ENCODE measurements around the gene AP2A1. TPM values are rescaled to one million over a fixed set of nuclear protein-coding genes. Genes with fewer than 3 reads are reported as not detected.
A peak's percentile ranks its signal among the peaks of the same experiment; 100 is the strongest.

Gene AP2A1
- total RNA-seq, 1 donor from 2014 or later: 39.2 TPM

- DNase-seq (ENCODE audit: low spot score): no peak
Observed at GRCh38 chr19:49792829-49793560, 26.2 kb downstream of the AP2A1 start.

- no peak for DNase-seq (ENCODE audit: low spot score)
Observed at GRCh38 chr19:49793561-49793840, 26.7 kb downstream of the AP2A1 start.

GRCh38 chr19:49795615-49796014 is 28.8 kb downstream of the AP2A1 start:
- DNase-seq (ENCODE audit: low spot score): no peak

GRCh38 chr19:49798574-49798973 is 31.8 kb downstream of the AP2A1 start:
- DNase-seq (ENCODE audit: low spot score): no peak

- DNase-seq (ENCODE audit: low spot score): no peak
Observed at GRCh38 chr19:49799271-49799797, 32.5 kb downstream of the AP2A1 start.

GRCh38 chr19:49799798-49800376 is 33.1 kb downstream of the AP2A1 start:
- DNase-seq (ENCODE audit: low spot score): no peak

- no peak for DNase-seq (ENCODE audit: low spot score)
Observed at GRCh38 chr19:49800771-49801170, 34.0 kb downstream of the AP2A1 start.

- no peak for DNase-seq (ENCODE audit: low spot score)
Observed at GRCh38 chr19:49801401-49801888, 34.6 kb downstream of the AP2A1 start.

- DNase-seq (ENCODE audit: low spot score): peak; percentile 96
Observed at GRCh38 chr19:49801966-49802661, 35.3 kb downstream of the AP2A1 start.

GRCh38 chr19:49802836-49803528 is 36.2 kb downstream of the AP2A1 start:
- DNase-seq (ENCODE audit: low spot score): no peak

GRCh38 chr19:49803529-49803856 is 36.7 kb downstream of the AP2A1 start:
- DNase-seq (ENCODE audit: low spot score): no peak

- DNase-seq (ENCODE audit: low spot score): no peak
Observed at GRCh38 chr19:49805822-49806619, 39.2 kb downstream of the AP2A1 start.

- no peak for DNase-seq (ENCODE audit: low spot score)
Observed at GRCh38 chr19:49806620-49806959, 39.8 kb downstream of the AP2A1 start.

- no peak for DNase-seq (ENCODE audit: low spot score)
Observed at GRCh38 chr19:49807058-49807903, 40.5 kb downstream of the AP2A1 start.

GRCh38 chr19:49807904-49808675 is 41.3 kb downstream of the AP2A1 start:
- no peak for DNase-seq (ENCODE audit: low spot score)

- DNase-seq (ENCODE audit: low spot score): peak; percentile 89
Observed at GRCh38 chr19:49808711-49809159, 41.9 kb downstream of the AP2A1 start.

- DNase-seq (ENCODE audit: low spot score): peak; percentile 34
Observed at GRCh38 chr19:49809160-49809940, 42.5 kb downstream of the AP2A1 start.

- DNase-seq (ENCODE audit: low spot score): no peak
Observed at GRCh38 chr19:49809941-49810389, 43.2 kb downstream of the AP2A1 start.

- no peak for DNase-seq (ENCODE audit: low spot score)
Observed at GRCh38 chr19:49811328-49811727, 44.5 kb downstream of the AP2A1 start.

Measured in umbilical cord (tissue), 2 donors.